H1 (cell line): ENCODE data around the gene DYRK1A. TPM values are rescaled to one million over a fixed set of nuclear protein-coding genes. Genes with fewer than 3 reads are reported as not detected.

Source experiments
- CBX5 ChIP-seq: fragments of 300-800, 300-1000 bp; sonication (generic); IDR thresholded peaks from 2 replicates; pipeline ENCODE4 v1.7.1; 2016; ENCODE audit warnings: antibody characterized with exemption, low read length, low read depth
- CHD2 ChIP-seq: IDR thresholded peaks from 2 replicates; pipeline ENCODE4 v1.6.1; 2012; ENCODE audit warnings: low read length, improper control_type of control experiment
- GABPA ChIP-seq: IDR thresholded peaks from 2 replicates; pipeline ENCODE4 v1.6.1; 2011; ENCODE audit warnings: mild to moderate bottlenecking, low read length, moderate library complexity, borderline replicate concordance; ENCODE audit not compliant: insufficient read depth
- JUND ChIP-seq: IDR thresholded peaks from 2 replicates; pipeline ENCODE4 v1.6.1; 2011; ENCODE audit warnings: mild to moderate bottlenecking, improper control_type of control experiment, low read length
- KDM5A ChIP-seq: fragments of 200-600 bp; IDR thresholded peaks from 2 replicates; pipeline ENCODE4 v1.7.1; 2012; ENCODE audit warnings: mild to moderate bottlenecking, low read length, inconsistent platforms, mixed read lengths
- POLR2AphosphoS5 ChIP-seq: IDR thresholded peaks from 2 replicates; pipeline ENCODE4 v1.6.1; 2011; ENCODE audit warnings: low read depth, low read length
- RFX5 ChIP-seq: IDR thresholded peaks from 2 replicates; pipeline ENCODE4 v1.6.1; 2011; ENCODE audit warnings: low read depth, low read length, improper control_type of control experiment, borderline replicate concordance
- SIRT6 ChIP-seq: IDR thresholded peaks from one replicate; pipeline ENCODE4 v1.7.1; 2012; ENCODE audit warnings: low read length, inconsistent platforms
- SIX5 ChIP-seq: IDR thresholded peaks from 2 replicates; pipeline ENCODE4 v1.6.1; 2011; ENCODE audit warnings: mild to moderate bottlenecking, low read depth, low read length
- SP1 ChIP-seq: IDR thresholded peaks from 2 replicates; pipeline ENCODE4 v1.6.1; 2011; ENCODE audit warnings: low read depth, low read length
- SUZ12 ChIP-seq: fragments of 200-600 bp; sonication (generic); IDR thresholded peaks from 2 replicates; pipeline ENCODE4 v1.6.1; 2012; ENCODE audit warnings: mild to moderate bottlenecking, inconsistent platforms, low read length, moderate library complexity, mixed read lengths
- polyA plus RNA-seq, 7 experiments: library from polyadenylated mRNA; depleted of rRNA in 3 of 7; stranded (reverse) in 5 of 7; unstranded in 2 of 7; fragments of >200 nt in 5 of 7; fragments of 200-250 nt in 2 of 7; gene quantifications; 1 replicate in 5 of 7; 2 replicates in 1 of 7; 4 replicates in 1 of 7; pipeline versions ENCODE4 v1.2.1 to v1.2.3, GENCODE V29; 2011 to 2013; ENCODE audit warnings: missing spikeins in 2 of 7, mixed read lengths in 2 of 7
- total RNA-seq: library from RNA; stranded (reverse); fragmentation: NEBNext Ultra II Directional; extraction: Animal tissue kit (Norgen Biotek cat#: 25700); gene quantifications from 2 replicates; pipeline ENCODE4 v1.2.1, GENCODE V29; 2021
- TF ChIP-seq, protein P1 (sequence below): fragments of 300-600 bp; sonication (generic); IDR thresholded peaks from 2 replicates; pipeline ENCODE4 v1.7.1; 2012; ENCODE audit warnings: low read length, moderate library complexity, mild to moderate bottlenecking, inconsistent platforms; ENCODE audit not compliant: insufficient replicate concordance
- TF ChIP-seq, protein P2 (sequence below): IDR thresholded peaks from 2 replicates; pipeline ENCODE4 v1.6.1; 2012; ENCODE audit warnings: inconsistent platforms

DYRK1A gene
- total and polyA plus RNA-seq, 2 of the 8 experiments (the other 6 are each of a cell fraction or from before 2014, with no cell fraction given), result 61.1 to 62.2 TPM

DNA sequence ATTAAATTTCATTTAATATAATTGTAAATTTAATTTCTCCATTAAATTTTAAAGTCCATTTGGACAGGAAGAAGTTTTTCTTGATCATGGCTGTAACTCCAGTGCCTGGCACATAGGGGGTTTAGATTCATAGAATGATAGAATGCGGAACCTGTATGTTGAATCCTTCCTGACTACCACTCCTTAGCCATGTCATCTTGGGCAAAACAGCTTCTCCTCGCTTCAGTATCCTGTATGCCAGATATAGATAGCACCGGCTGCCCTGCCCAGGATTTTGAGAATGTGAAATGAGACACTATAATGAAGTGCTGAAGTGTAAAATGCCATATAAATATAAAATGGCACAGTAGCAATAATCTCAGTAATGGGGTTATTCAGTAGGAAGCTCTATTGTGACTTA is 6.4 kb downstream of the DYRK1A start (continued):
- TF ChIP-seq, protein P1, sequence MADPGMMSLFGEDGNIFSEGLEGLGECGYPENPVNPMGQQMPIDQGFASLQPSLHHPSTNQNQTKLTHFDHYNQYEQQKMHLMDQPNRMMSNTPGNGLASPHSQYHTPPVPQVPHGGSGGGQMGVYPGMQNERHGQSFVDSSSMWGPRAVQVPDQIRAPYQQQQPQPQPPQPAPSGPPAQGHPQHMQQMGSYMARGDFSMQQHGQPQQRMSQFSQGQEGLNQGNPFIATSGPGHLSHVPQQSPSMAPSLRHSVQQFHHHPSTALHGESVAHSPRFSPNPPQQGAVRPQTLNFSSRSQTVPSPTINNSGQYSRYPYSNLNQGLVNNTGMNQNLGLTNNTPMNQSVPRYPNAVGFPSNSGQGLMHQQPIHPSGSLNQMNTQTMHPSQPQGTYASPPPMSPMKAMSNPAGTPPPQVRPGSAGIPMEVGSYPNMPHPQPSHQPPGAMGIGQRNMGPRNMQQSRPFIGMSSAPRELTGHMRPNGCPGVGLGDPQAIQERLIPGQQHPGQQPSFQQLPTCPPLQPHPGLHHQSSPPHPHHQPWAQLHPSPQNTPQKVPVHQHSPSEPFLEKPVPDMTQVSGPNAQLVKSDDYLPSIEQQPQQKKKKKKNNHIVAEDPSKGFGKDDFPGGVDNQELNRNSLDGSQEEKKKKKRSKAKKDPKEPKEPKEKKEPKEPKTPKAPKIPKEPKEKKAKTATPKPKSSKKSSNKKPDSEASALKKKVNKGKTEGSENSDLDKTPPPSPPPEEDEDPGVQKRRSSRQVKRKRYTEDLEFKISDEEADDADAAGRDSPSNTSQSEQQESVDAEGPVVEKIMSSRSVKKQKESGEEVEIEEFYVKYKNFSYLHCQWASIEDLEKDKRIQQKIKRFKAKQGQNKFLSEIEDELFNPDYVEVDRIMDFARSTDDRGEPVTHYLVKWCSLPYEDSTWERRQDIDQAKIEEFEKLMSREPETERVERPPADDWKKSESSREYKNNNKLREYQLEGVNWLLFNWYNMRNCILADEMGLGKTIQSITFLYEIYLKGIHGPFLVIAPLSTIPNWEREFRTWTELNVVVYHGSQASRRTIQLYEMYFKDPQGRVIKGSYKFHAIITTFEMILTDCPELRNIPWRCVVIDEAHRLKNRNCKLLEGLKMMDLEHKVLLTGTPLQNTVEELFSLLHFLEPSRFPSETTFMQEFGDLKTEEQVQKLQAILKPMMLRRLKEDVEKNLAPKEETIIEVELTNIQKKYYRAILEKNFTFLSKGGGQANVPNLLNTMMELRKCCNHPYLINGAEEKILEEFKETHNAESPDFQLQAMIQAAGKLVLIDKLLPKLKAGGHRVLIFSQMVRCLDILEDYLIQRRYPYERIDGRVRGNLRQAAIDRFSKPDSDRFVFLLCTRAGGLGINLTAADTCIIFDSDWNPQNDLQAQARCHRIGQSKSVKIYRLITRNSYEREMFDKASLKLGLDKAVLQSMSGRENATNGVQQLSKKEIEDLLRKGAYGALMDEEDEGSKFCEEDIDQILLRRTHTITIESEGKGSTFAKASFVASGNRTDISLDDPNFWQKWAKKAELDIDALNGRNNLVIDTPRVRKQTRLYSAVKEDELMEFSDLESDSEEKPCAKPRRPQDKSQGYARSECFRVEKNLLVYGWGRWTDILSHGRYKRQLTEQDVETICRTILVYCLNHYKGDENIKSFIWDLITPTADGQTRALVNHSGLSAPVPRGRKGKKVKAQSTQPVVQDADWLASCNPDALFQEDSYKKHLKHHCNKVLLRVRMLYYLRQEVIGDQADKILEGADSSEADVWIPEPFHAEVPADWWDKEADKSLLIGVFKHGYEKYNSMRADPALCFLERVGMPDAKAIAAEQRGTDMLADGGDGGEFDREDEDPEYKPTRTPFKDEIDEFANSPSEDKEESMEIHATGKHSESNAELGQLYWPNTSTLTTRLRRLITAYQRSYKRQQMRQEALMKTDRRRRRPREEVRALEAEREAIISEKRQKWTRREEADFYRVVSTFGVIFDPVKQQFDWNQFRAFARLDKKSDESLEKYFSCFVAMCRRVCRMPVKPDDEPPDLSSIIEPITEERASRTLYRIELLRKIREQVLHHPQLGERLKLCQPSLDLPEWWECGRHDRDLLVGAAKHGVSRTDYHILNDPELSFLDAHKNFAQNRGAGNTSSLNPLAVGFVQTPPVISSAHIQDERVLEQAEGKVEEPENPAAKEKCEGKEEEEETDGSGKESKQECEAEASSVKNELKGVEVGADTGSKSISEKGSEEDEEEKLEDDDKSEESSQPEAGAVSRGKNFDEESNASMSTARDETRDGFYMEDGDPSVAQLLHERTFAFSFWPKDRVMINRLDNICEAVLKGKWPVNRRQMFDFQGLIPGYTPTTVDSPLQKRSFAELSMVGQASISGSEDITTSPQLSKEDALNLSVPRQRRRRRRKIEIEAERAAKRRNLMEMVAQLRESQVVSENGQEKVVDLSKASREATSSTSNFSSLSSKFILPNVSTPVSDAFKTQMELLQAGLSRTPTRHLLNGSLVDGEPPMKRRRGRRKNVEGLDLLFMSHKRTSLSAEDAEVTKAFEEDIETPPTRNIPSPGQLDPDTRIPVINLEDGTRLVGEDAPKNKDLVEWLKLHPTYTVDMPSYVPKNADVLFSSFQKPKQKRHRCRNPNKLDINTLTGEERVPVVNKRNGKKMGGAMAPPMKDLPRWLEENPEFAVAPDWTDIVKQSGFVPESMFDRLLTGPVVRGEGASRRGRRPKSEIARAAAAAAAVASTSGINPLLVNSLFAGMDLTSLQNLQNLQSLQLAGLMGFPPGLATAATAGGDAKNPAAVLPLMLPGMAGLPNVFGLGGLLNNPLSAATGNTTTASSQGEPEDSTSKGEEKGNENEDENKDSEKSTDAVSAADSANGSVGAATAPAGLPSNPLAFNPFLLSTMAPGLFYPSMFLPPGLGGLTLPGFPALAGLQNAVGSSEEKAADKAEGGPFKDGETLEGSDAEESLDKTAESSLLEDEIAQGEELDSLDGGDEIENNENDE, result no peak
- no peak for TF ChIP-seq POLR2AphosphoS5
- TF ChIP-seq SIRT6, result no peak
- TF ChIP-seq RFX5, result no peak
- no peak for TF ChIP-seq JUND
- TF ChIP-seq CBX5, result no peak
- TF ChIP-seq SUZ12, result no peak
- TF ChIP-seq KDM5A, result no peak
- TF ChIP-seq SIX5, result no peak
- no peak for TF ChIP-seq SP1
- TF ChIP-seq, protein P2, sequence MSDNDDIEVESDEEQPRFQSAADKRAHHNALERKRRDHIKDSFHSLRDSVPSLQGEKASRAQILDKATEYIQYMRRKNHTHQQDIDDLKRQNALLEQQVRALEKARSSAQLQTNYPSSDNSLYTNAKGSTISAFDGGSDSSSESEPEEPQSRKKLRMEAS, result no peak
- no peak for TF ChIP-seq CHD2
- TF ChIP-seq GABPA, result no peak
